HuH-7 (cell line): Measurements from ENCODE around the gene SLC24A3.

Source experiments
- DNase-seq: peaks from one replicate; pipeline ENCODE4 v3.0.0; 2011; ENCODE audit warnings: low spot score

The SLC24A3 gene

GRCh38 chr20:19392344-19393130 is 180.1 kb downstream of the SLC24A3 start:
- no peak for DNase-seq

- DNase-seq = no peak
These were observed 184.1 kb downstream of the SLC24A3 start for GRCh38 chr20:19396460-19397081.

- DNase-seq = no peak
These were observed 184.8 kb downstream of the SLC24A3 start for GRCh38 chr20:19397226-19397625.

- DNase-seq = no peak
These were observed 185.2 kb downstream of the SLC24A3 start for GRCh38 chr20:19397666-19398065.

- DNase-seq = no peak
These were observed 188.7 kb downstream of the SLC24A3 start for GRCh38 chr20:19401096-19401495.

- DNase-seq = no peak
These were observed 191.1 kb downstream of the SLC24A3 start for GRCh38 chr20:19403549-19403948.

GRCh38 chr20:19404826-19405225 is 192.4 kb downstream of the SLC24A3 start:
- no peak for DNase-seq

GRCh38 chr20:19405958-19406357 is 193.5 kb downstream of the SLC24A3 start:
- no peak for DNase-seq

- no peak for DNase-seq
These were observed 193.9 kb downstream of the SLC24A3 start for GRCh38 chr20:19406381-19406780.

- no peak for DNase-seq
These were observed 194.8 kb downstream of the SLC24A3 start for GRCh38 chr20:19407196-19407595.

- DNase-seq = no peak
These were observed 195.3 kb downstream of the SLC24A3 start for GRCh38 chr20:19407736-19408135.

GRCh38 chr20:19408971-19409370 is 196.5 kb downstream of the SLC24A3 start:
- no peak for DNase-seq

- DNase-seq = no peak
These were observed 199.4 kb downstream of the SLC24A3 start for GRCh38 chr20:19411811-19412210.

- DNase-seq = no peak
These were observed 199.8 kb downstream of the SLC24A3 start for GRCh38 chr20:19412254-19412653.

- DNase-seq = no peak
These were observed 202.2 kb downstream of the SLC24A3 start for GRCh38 chr20:19414600-19414999.

GRCh38 chr20:19415786-19416185 is 203.3 kb downstream of the SLC24A3 start:
- no peak for DNase-seq

GRCh38 chr20:19416627-19417026 is 204.2 kb downstream of the SLC24A3 start:
- no peak for DNase-seq

- no peak for DNase-seq
These were observed 207.0 kb downstream of the SLC24A3 start for GRCh38 chr20:19419396-19419795.

- no peak for DNase-seq
These were observed 210.9 kb downstream of the SLC24A3 start for GRCh38 chr20:19423097-19423899.

- DNase-seq = no peak
These were observed 211.6 kb downstream of the SLC24A3 start for GRCh38 chr20:19423900-19424620.

- no peak for DNase-seq
These were observed 213.9 kb downstream of the SLC24A3 start for GRCh38 chr20:19426356-19426755.

- DNase-seq = peak; percentile 17
These were observed 215.0 kb downstream of the SLC24A3 start for GRCh38 chr20:19427480-19427879.
